ENCODE results near the gene ST13. TPM values are rescaled to one million over a fixed set of nuclear protein-coding genes. Genes with fewer than 3 reads are reported as not detected.
A peak's percentile ranks its signal among the peaks of the same experiment; 100 is the strongest.

Gene ST13
- total RNA-seq, 2 experiments from 2014 or later = 121 to 223 TPM

GRCh38 chr22:40817737-40818136 lies 38.7 kb downstream of the ST13 start:
- BruUV-seq (replicated peaks) = no TSS peak
- H3K4me1 ChIP-seq (ENCODE audit: insufficient read depth, low read length, poor library complexity, severe bottlenecking) = peaks cover 32% of the 10 kb centered on the region
- DNase-seq (ENCODE audit: low spot score) = peak; percentile 53
- H3K9me3 ChIP-seq (ENCODE audit: low read length) = no peaks in the 10 kb centered on the region
- H3K79me2 ChIP-seq (ENCODE audit: insufficient read depth, low read depth, low read length) = peaks cover 58% of the 10 kb centered on the region
- intact Hi-C loops (cut with micrococcal nuclease; ENCODE audit: unreplicated experiment) = loop anchor here (2.0 kb wide), 1 partner anchor 39 kb away; the partner anchor contains the start of genes ST13 and XPNPEP3
- POLR2A ChIA-PET = interaction anchor here (0.6 to 1.3 kb wide), 5 partner anchors 8 to 1669 kb away, joined by 3 to 6 read pairs (median 3); no protein-coding TSS in a partner anchor
- peak overlapping the region; percentile 93 for H3K4me2 ChIP-seq (ENCODE audit: low read length)
- peak overlapping the region; percentile 65 for H3K27ac ChIP-seq (ENCODE audit: low read depth, low read length, poor library complexity, severe bottlenecking)
- H3K36me3 ChIP-seq (ENCODE audit: insufficient read depth, low read length) = peaks cover 35% of the 10 kb centered on the region
- CTCF ChIA-PET (ENCODE audit: unreplicated experiment) = no interaction called here
- no peaks in the 10 kb centered on the region for H4K20me1 ChIP-seq (ENCODE audit: insufficient read depth, low read length)
- H2AFZ ChIP-seq (ENCODE audit: low read length) = peak overlapping the region; percentile 86; the same call in 1 of the 2 replicates
- TF ChIP-seq CTCF (conservative IDR thresholded peaks at IDR 0.05; ENCODE audit: low read length) (no peak), EZH2phosphoT487 (IDR thresholded peaks at IDR 0.05; ENCODE audit: borderline replicate concordance, low read depth, low read length) (no peak)
- peak overlapping the region; percentile 96 for H3K4me3 ChIP-seq (ENCODE audit: low read depth, low read length, poor library complexity, severe bottlenecking)
- H3K9me2 ChIP-seq (ENCODE audit: insufficient read depth, low read length) = no peaks in the 10 kb centered on the region

DNA sequence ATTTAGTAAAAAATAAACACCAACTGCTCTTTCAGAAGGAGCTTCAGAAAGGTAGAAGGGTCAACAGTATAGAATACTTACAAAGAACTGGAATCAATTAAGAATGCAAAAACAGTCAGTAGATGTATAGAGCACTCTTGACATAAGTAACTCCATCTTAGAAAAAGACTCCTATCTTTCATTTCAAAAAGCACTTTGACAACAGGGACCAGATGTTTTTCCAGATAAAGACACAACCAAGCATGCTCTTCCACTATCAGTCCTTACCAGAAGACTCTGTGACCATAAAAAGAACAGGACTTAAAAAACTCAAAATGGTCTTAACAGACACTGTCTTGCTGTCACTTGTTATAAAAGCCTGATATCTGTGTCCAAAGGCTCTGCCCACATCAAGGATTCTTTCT lies 42.5 kb downstream of the ST13 start:
- Histone ChIP-seq H3K79me2 (ENCODE audit: insufficient read depth, low read depth, low read length) (peaks cover 94% of the 10 kb centered on the region), H2AFZ (ENCODE audit: low read length) (no peak overlapping the region), H3K4me1 (ENCODE audit: insufficient read depth, low read length, poor library complexity, severe bottlenecking) (peaks cover 34% of the 10 kb centered on the region), H3K4me3 (ENCODE audit: low read depth, low read length, poor library complexity, severe bottlenecking) (no peak overlapping the region), H3K4me2 (ENCODE audit: low read length) (no peak overlapping the region), H3K9me2 (ENCODE audit: insufficient read depth, low read length) (no peaks in the 10 kb centered on the region), H3K36me3 (ENCODE audit: insufficient read depth, low read length) (peaks cover 56% of the 10 kb centered on the region), H3K9me3 (ENCODE audit: low read length) (no peaks in the 10 kb centered on the region), H4K20me1 (ENCODE audit: insufficient read depth, low read length) (0 out of 2 replicates have a peak, but pooled peaks cover under 1% of the 10 kb centered on the region), H3K27ac (ENCODE audit: low read depth, low read length, poor library complexity, severe bottlenecking) (no peak overlapping the region)
- intact Hi-C loops (cut with micrococcal nuclease; ENCODE audit: unreplicated experiment) = no loop called here
- DNase-seq (ENCODE audit: low spot score) = no peak
- no TSS peak for BruUV-seq (replicated peaks)
- ChIA-PET CTCF (ENCODE audit: unreplicated experiment) (no interaction called here), POLR2A (interaction anchor here (0.5 to 0.6 kb wide), 2 partner anchors 164 to 343 kb away, joined by 3 read pairs; no protein-coding TSS in a partner anchor)
- TF ChIP-seq EZH2phosphoT487 (IDR thresholded peaks at IDR 0.05; ENCODE audit: borderline replicate concordance, low read depth, low read length) = no peak
- TF ChIP-seq CTCF (conservative IDR thresholded peaks at IDR 0.05; ENCODE audit: low read length) = no peak

DNA sequence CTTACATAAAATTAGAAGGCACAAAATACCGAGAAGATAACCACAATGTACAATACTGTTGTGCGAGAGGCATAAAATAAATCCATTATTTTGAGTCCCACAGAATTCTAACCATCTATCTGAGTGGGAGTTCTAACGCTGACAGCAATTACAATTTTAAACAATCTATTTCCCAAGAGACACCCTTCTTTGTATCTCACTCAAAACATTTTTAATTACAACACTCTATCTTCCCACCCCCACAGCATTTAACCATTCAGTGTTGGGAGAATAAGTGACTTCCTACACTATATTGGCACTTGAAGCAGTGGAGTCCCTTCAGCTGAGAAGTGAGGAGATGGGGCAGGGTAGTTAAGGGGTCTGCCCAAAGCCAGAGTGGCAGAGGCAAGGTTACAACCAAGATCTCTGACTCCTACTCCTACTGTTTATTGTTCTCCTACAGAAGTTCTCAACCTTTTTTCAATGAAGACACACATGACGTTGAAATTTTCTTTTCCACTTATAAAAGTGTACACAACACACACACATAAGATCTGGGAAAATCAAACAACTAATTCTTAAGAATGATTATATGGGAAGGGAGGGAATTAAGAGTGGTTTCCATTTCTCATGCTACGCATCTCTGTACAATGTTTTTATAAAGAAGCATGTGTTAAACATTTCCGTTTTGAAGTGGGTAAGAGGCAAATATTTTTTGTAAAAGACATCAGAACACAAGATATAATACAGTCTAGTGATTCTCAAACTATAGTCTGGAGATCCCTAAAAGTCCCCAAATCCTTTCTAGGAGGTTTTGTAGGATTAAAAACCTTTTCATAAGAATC lies 48.2 kb downstream of the ST13 start:
- H3K4me2 ChIP-seq (ENCODE audit: low read length) = no peak overlapping the region
- H3K4me3 ChIP-seq (ENCODE audit: low read depth, low read length, poor library complexity, severe bottlenecking) = no peak overlapping the region
- H3K27ac ChIP-seq (ENCODE audit: low read depth, low read length, poor library complexity, severe bottlenecking) = no peak overlapping the region
- BruUV-seq (replicated peaks) = no TSS peak
- H3K4me1 ChIP-seq (ENCODE audit: insufficient read depth, low read length, poor library complexity, severe bottlenecking) = peaks cover 14% of the 10 kb centered on the region
- H3K9me2 ChIP-seq (ENCODE audit: insufficient read depth, low read length) = no peaks in the 10 kb centered on the region
- CTCF ChIA-PET (ENCODE audit: unreplicated experiment) = no interaction called here
- POLR2A ChIA-PET = no interaction called here
- intact Hi-C loops (cut with micrococcal nuclease; ENCODE audit: unreplicated experiment) = no loop called here
- H2AFZ ChIP-seq (ENCODE audit: low read length) = no peak overlapping the region
- TF ChIP-seq EZH2phosphoT487 (IDR thresholded peaks at IDR 0.05; ENCODE audit: borderline replicate concordance, low read depth, low read length) (no peak), CTCF (conservative IDR thresholded peaks at IDR 0.05; ENCODE audit: low read length) (no peak)
- no peaks in the 10 kb centered on the region for H3K9me3 ChIP-seq (ENCODE audit: low read length)
- H4K20me1 ChIP-seq (ENCODE audit: insufficient read depth, low read length) = 0 out of 2 replicates have a peak, but pooled peaks cover 11% of the 10 kb centered on the region
- H3K36me3 ChIP-seq (ENCODE audit: insufficient read depth, low read length) = peaks cover 71% of the 10 kb centered on the region
- H3K79me2 ChIP-seq (ENCODE audit: insufficient read depth, low read depth, low read length) = peaks cover 81% of the 10 kb centered on the region
- no peak for DNase-seq (ENCODE audit: low spot score)
